ENCODE results near the gene MIPEP. TPM values are rescaled to one million over a fixed set of nuclear protein-coding genes. Genes with fewer than 3 reads are reported as not detected.
A peak's percentile ranks its signal among the peaks of the same experiment; 100 is the strongest.

MIPEP gene
- total RNA-seq, 6 donors from 2014 or later = 14.5 to 29.3 (median 19.1) TPM

- Histone ChIP-seq H3K36me3 (no peaks in the 10 kb centered on the region), H3K9me3 (no peaks in the 10 kb centered on the region), H3K4me1 (peaks cover 0 to 28% (median 12%) of the 10 kb centered on the region in 4 donors), H3K4me3 (no peak overlapping the region), H3K27me3 (no peaks in the 10 kb centered on the region), H3K27ac (peak overlapping the region in 3 of 4 donors; percentile 20 to 79 (median 35))
- TF ChIP-seq POLR2AphosphoS5 (IDR thresholded peaks at IDR 0.05) (no peak), EP300 (IDR thresholded peaks at IDR 0.05) (no peak), POLR2A (IDR thresholded peaks at IDR 0.05) (no peak)
- TF ChIP-seq, protein P1, sequence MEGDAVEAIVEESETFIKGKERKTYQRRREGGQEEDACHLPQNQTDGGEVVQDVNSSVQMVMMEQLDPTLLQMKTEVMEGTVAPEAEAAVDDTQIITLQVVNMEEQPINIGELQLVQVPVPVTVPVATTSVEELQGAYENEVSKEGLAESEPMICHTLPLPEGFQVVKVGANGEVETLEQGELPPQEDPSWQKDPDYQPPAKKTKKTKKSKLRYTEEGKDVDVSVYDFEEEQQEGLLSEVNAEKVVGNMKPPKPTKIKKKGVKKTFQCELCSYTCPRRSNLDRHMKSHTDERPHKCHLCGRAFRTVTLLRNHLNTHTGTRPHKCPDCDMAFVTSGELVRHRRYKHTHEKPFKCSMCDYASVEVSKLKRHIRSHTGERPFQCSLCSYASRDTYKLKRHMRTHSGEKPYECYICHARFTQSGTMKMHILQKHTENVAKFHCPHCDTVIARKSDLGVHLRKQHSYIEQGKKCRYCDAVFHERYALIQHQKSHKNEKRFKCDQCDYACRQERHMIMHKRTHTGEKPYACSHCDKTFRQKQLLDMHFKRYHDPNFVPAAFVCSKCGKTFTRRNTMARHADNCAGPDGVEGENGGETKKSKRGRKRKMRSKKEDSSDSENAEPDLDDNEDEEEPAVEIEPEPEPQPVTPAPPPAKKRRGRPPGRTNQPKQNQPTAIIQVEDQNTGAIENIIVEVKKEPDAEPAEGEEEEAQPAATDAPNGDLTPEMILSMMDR (IDR thresholded peaks at IDR 0.05) = no peak
- 66% methylated on average over 5 of the region's 5 CpGs for WGBS, 2 donors
- DNase-seq = no peak
- no peak for ATAC-seq (ENCODE audit: low FRiP score in 2 of 2)
Measured at GRCh38 chr13:23736541-23736940, 152.7 kb downstream of the MIPEP start.

DNA sequence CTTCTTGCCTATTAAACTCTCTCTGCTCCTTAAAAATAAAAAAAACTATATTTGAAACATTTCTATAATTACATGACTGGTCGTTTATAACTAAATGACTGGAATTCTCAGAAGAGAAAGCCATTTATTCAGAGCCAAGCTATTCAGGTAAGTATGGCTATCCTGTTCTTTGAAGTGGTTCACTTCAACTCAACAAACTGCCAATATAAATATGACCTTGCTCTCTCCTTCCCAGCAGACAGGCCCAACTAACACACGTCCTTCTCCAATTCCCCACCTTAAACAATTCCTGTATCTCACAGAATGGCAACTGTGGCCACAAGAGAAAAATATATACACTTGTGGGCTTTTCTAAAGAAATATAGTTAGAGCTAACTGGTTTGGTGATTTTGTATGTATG lies 153.9 kb downstream of the MIPEP start:
- WGBS, 2 donors = 46 to 83% methylated on average over 2 of the region's 2 CpGs
- TF ChIP-seq EP300 (IDR thresholded peaks at IDR 0.05) = no peak
- TF ChIP-seq, protein P1 (IDR thresholded peaks at IDR 0.05) = no peak
- TF ChIP-seq POLR2A (IDR thresholded peaks at IDR 0.05) = no peak
- no peak for TF ChIP-seq POLR2AphosphoS5 (IDR thresholded peaks at IDR 0.05)
- no peak for ATAC-seq (ENCODE audit: low FRiP score in 2 of 2)
- no peak for DNase-seq
- Histone ChIP-seq H3K4me3 (no peak overlapping the region), H3K27ac (peak overlapping the region in 2 of 4 donors; percentile 52 to 79), H3K36me3 (no peaks in the 10 kb centered on the region), H3K4me1 (peaks cover 0 to 37% (median 12%) of the 10 kb centered on the region in 4 donors), H3K27me3 (no peaks in the 10 kb centered on the region), H3K9me3 (no peaks in the 10 kb centered on the region)

DNA sequence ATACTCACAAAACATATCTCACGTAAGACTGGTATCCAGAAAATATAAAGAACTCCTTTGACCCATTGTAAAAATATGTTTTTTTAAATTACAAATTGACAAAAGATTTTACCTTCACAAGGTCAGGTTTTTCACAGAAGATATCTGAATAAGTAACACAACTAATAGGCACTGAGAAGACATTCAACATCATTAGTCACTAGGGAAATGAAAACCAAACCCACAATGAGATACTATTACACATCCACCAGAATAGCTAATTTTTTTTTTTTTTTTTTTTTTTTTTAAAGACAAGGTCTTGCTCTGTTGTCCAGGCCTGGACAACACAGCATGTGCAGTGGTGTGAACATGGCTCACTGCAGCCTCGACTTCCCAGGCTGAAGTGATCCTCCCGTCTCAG lies 157.5 kb downstream of the MIPEP start:
- WGBS, 2 donors = 98 to 99% methylated on average over 3 of the region's 3 CpGs
- no peak overlapping the region for H3K27ac ChIP-seq
- H3K36me3 ChIP-seq = peaks cover 0 to 12% (median 4%) of the 10 kb centered on the region in 4 donors
- TF ChIP-seq, protein P1 (IDR thresholded peaks at IDR 0.05) = no peak
- TF ChIP-seq EP300 (IDR thresholded peaks at IDR 0.05) (no peak), POLR2A (IDR thresholded peaks at IDR 0.05) (no peak), POLR2AphosphoS5 (IDR thresholded peaks at IDR 0.05) (no peak)
- ATAC-seq (ENCODE audit: low FRiP score in 2 of 2) (no peak), DNase-seq (no peak)
- H3K27me3 ChIP-seq = no peaks in the 10 kb centered on the region
- H3K9me3 ChIP-seq = no peaks in the 10 kb centered on the region
- peaks cover 0 to 25% (median 8%) of the 10 kb centered on the region in 4 donors for H3K4me1 ChIP-seq
- no peak overlapping the region for H3K4me3 ChIP-seq

DNA sequence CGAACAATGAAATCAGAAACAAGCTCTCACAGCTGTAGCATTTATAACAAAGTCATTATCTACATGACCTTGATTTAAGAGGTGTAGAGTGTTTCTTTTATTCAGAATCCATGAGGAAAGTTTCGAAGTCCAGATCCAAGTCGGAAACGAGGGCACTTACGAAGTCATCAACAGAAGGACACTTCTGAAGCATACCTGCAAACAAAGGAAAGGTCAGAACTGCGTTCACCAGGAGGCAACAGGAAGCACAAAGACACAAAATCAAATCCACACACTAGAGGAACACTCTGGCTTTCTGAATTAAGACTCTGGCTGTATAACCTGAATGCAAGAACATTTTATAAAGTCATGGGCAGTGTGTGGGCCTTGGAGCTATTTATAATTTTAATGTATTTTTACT lies 158.9 kb downstream of the MIPEP start:
- H3K27ac ChIP-seq = peak overlapping the region in 1 of 4 donors; percentile 65
- H3K36me3 ChIP-seq = peaks cover 0 to 12% (median 4%) of the 10 kb centered on the region in 4 donors
- peaks cover 0 to 23% (median 4%) of the 10 kb centered on the region in 4 donors for H3K4me1 ChIP-seq
- H3K27me3 ChIP-seq = no peaks in the 10 kb centered on the region
- peak; percentile 44 to 74 for ATAC-seq (ENCODE audit: low FRiP score in 2 of 2)
- WGBS, 2 donors = 60 to 69% methylated on average over 6 of the region's 6 CpGs
- no peak overlapping the region for H3K4me3 ChIP-seq
- DNase-seq = peak in 1 of 2 donors; percentile 67
- peak in 1 of 4 donors; percentile 86 for TF ChIP-seq EP300 (IDR thresholded peaks at IDR 0.05)
- no peak for TF ChIP-seq POLR2A (IDR thresholded peaks at IDR 0.05)
- peak in 1 of 2 donors; percentile 44 for TF ChIP-seq POLR2AphosphoS5 (IDR thresholded peaks at IDR 0.05)
- H3K9me3 ChIP-seq = no peaks in the 10 kb centered on the region

DNA sequence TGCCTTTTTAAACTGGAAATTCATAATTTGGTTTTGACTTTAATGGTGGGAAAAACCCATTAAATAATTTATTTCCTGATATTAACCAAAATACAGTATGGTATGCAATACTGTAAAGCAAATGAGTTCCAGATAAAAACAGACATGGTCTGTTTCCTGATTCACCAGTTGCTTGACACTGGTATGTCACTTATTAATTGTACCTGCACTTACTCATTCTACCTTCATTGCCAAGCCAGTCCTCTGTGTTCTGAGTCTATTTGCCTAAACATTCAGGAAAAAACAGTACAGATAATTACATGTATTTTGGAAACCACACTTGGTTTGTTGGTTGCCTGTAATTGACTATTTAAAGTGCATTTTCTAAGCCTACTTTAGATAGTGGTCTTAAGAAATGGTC lies 159.7 kb downstream of the MIPEP start:
- Histone ChIP-seq H3K9me3 (no peaks in the 10 kb centered on the region), H3K4me1 (peaks cover 0 to 16% (median under 1%) of the 10 kb centered on the region in 4 donors), H3K4me3 (no peak overlapping the region), H3K36me3 (peaks cover 0 to 12% (median 4%) of the 10 kb centered on the region in 4 donors), H3K27ac (no peak overlapping the region), H3K27me3 (no peaks in the 10 kb centered on the region)
- ATAC-seq (ENCODE audit: low FRiP score in 2 of 2) (no peak), DNase-seq (no peak)
- TF ChIP-seq, protein P1 (IDR thresholded peaks at IDR 0.05) = no peak
- TF ChIP-seq EP300 (IDR thresholded peaks at IDR 0.05) = no peak
